Neural progenitor cell (in vitro differentiated cells): ENCODE data around the gene SLC24A2.

Source experiments
- CTCF ChIP-seq: fragments of 200-600 bp; sonication (generic); IDR thresholded peaks from 2 replicates; pipeline ENCODE4 v1.5.1; 2017; ENCODE audit warnings: antibody characterized with exemption, mild to moderate bottlenecking
- EZH2 ChIP-seq: fragments of 200-600 bp; sonication (generic); IDR thresholded peaks from 2 replicates; pipeline ENCODE4 v1.6.1; 2017; ENCODE audit warnings: antibody characterized with exemption, mild to moderate bottlenecking, moderate library complexity
- EZH2phosphoT487 ChIP-seq: fragments of 200-600 bp; sonication (generic); IDR thresholded peaks from 2 replicates; pipeline ENCODE4 v1.6.1; 2017; ENCODE audit warnings: antibody characterized with exemption

- TF ChIP-seq CTCF = no peak
- no peak for TF ChIP-seq EZH2phosphoT487
- TF ChIP-seq EZH2 = no peak
These were observed 6.8 kb downstream of the SLC24A2 start for GRCh38 chr9:19782005-19782404.
